DMS114 treated with DMSO at 0.1 percent for 48 hours (cell line): ENCODE data around the gene CHD9.
"Not testable (repeated sequence)": the region's sequence is repeated elsewhere in the genome, so short reads cannot be mapped to it uniquely, and the experiment has no call there.

Experiments used
- DNase-seq: peaks from one replicate; lab custom pipeline; 2025; ENCODE audit not compliant: unreplicated experiment; lab: John Stamatoyannopoulos, UW

Gene CHD9

GRCh38 chr16:53185741-53186140 is 130.9 kb downstream of the CHD9 start:
- not testable (repeated sequence) for DNase-seq

GRCh38 chr16:53187775-53188174 is 133.0 kb downstream of the CHD9 start:
- no peak for DNase-seq

- no peak for DNase-seq
Observed at GRCh38 chr16:53191413-53191812, 136.6 kb downstream of the CHD9 start.

- DNase-seq, result no peak
Observed at GRCh38 chr16:53198933-53199332, 144.1 kb downstream of the CHD9 start.

GRCh38 chr16:53201900-53202299 is 147.1 kb downstream of the CHD9 start:
- no peak for DNase-seq

GRCh38 chr16:53202398-53202797 is 147.6 kb downstream of the CHD9 start:
- no peak for DNase-seq

GRCh38 chr16:53207810-53208752 is 153.3 kb downstream of the CHD9 start:
- peak; percentile 99 for DNase-seq

GRCh38 chr16:53209429-53209828 is 154.6 kb downstream of the CHD9 start:
- peak; percentile 48 for DNase-seq

GRCh38 chr16:53209877-53210276 is 155.1 kb downstream of the CHD9 start:
- DNase-seq, result no peak

- DNase-seq, result no peak
Observed at GRCh38 chr16:53211253-53211652, 156.5 kb downstream of the CHD9 start.

GRCh38 chr16:53212893-53213223 is 158.1 kb downstream of the CHD9 start:
- peak; percentile 53 for DNase-seq

- no peak for DNase-seq
Observed at GRCh38 chr16:53213542-53213941, 158.8 kb downstream of the CHD9 start.

- no peak for DNase-seq
Observed at GRCh38 chr16:53216798-53217197, 162.0 kb downstream of the CHD9 start.

GRCh38 chr16:53219371-53219770 is 164.6 kb downstream of the CHD9 start:
- DNase-seq, result no peak

- no peak for DNase-seq
Observed at GRCh38 chr16:53219795-53220454, 165.1 kb downstream of the CHD9 start.

GRCh38 chr16:53220585-53220984 is 165.8 kb downstream of the CHD9 start:
- DNase-seq, result no peak

- no peak for DNase-seq
Observed at GRCh38 chr16:53224951-53225533, 170.3 kb downstream of the CHD9 start.

- no peak for DNase-seq
Observed at GRCh38 chr16:53232826-53233529, 178.2 kb downstream of the CHD9 start.

- no peak for DNase-seq
Observed at GRCh38 chr16:53234836-53235235, 180.0 kb downstream of the CHD9 start.

GRCh38 chr16:53235851-53236250 is 181.1 kb downstream of the CHD9 start:
- no peak for DNase-seq

- no peak for DNase-seq
Observed at GRCh38 chr16:53249331-53249730, 194.5 kb downstream of the CHD9 start.
